SK-N-SH (cell line): ENCODE data around the gene NDUFV2.

Experiments used
- CHD2 ChIP-seq: fragments of 150-350 bp; IDR thresholded peaks from 2 replicates; pipeline ENCODE4 v1.6.1; 2018; ENCODE audit warnings: low read length; ENCODE audit not compliant: partially characterized antibody
- CTCF ChIP-seq: fragments of 200-600 bp; sonication (generic); IDR thresholded peaks from 2 replicates; pipeline ENCODE4 v1.6.1; 2017; ENCODE audit warnings: antibody characterized with exemption, mild to moderate bottlenecking, moderate library complexity
- FOSL2 ChIP-seq: IDR thresholded peaks from 2 replicates; pipeline ENCODE4 v1.4.0; 2012; ENCODE audit warnings: low read depth, mild to moderate bottlenecking, moderate library complexity, borderline replicate concordance
- FOXM1 ChIP-seq: IDR thresholded peaks from 2 replicates; pipeline ENCODE4 v1.4.0; 2012; ENCODE audit warnings: low read depth, mild to moderate bottlenecking
- MAX ChIP-seq: IDR thresholded peaks from 2 replicates; pipeline ENCODE4 v1.4.0; 2012; ENCODE audit warnings: low read depth
- NFIC ChIP-seq: IDR thresholded peaks from 2 replicates; pipeline ENCODE4 v1.4.0; 2012; ENCODE audit warnings: borderline replicate concordance
- RFX5 ChIP-seq: IDR thresholded peaks from 2 replicates; pipeline ENCODE4 v1.6.1; 2012; ENCODE audit warnings: mild to moderate bottlenecking, improper control_type of control experiment, low read length
- SMC3 ChIP-seq: IDR thresholded peaks from 2 replicates; pipeline ENCODE4 v1.6.1; 2012; ENCODE audit warnings: low read depth, low read length, improper control_type of control experiment
- TF ChIP-seq, protein P1 (sequence below): IDR thresholded peaks from 2 replicates; pipeline ENCODE4; 2012
- TF ChIP-seq, protein P2 (sequence below): IDR thresholded peaks from 2 replicates; pipeline ENCODE4 v1.4.0; 2012; ENCODE audit warnings: low read depth, borderline replicate concordance

DNA sequence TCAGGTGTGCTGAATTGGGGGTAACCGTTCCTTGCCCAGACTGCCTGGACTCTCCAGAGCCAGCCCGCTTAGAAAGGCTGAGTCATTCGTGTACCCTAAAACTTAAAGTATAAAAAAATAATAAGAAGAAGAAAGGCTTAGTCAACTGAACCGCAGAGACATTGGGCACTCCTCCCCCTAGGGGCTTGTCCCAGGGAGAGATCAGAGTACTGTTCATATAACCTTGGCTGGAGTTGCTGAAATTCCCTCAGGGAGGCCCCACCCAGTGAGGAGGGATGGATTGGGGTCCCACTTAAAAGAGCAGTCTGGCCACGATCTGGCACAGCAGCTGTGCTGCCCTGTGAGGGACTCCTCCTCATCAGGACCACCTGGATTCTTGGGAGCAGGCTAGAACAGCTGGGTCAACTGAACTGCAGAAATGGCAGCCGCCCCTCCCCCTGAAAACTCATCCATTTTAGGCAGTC lies 71.3 kb downstream of the NDUFV2 start:
- TF ChIP-seq, protein P1, sequence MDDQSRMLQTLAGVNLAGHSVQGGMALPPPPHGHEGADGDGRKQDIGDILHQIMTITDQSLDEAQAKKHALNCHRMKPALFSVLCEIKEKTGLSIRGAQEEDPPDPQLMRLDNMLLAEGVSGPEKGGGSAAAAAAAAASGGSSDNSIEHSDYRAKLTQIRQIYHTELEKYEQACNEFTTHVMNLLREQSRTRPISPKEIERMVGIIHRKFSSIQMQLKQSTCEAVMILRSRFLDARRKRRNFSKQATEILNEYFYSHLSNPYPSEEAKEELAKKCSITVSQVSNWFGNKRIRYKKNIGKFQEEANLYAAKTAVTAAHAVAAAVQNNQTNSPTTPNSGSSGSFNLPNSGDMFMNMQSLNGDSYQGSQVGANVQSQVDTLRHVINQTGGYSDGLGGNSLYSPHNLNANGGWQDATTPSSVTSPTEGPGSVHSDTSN: no peak
- TF ChIP-seq CTCF (no peak), CHD2 (no peak), MAX (no peak), FOXM1 (no peak), FOSL2 (no peak), SMC3 (no peak), RFX5 (no peak), NFIC (no peak)
- TF ChIP-seq, protein P2, sequence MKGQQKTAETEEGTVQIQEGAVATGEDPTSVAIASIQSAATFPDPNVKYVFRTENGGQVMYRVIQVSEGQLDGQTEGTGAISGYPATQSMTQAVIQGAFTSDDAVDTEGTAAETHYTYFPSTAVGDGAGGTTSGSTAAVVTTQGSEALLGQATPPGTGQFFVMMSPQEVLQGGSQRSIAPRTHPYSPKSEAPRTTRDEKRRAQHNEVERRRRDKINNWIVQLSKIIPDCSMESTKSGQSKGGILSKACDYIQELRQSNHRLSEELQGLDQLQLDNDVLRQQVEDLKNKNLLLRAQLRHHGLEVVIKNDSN: no peak
